ENCODE measurements around the gene DYNC2LI1. TPM values are rescaled to one million over a fixed set of nuclear protein-coding genes. Genes with fewer than 3 reads are reported as not detected.

DYNC2LI1 gene
- total RNA-seq, 1 experiment from 2014 or later = 17.7 TPM

- Histone ChIP-seq H3F3A (ENCODE audit: low read length, unreplicated experiment) (no peaks in the 10 kb centered on the region), H3K36me3 (ENCODE audit: low read depth, low read length) (no peaks in the 10 kb centered on the region), H3K27me3 (ENCODE audit: low read length) (no peaks in the 10 kb centered on the region), H3K9ac (ENCODE audit: low read length) (no peak overlapping the region), H3K4me2 (ENCODE audit: low read length) (no peak overlapping the region), H3K27ac (ENCODE audit: low read length) (no peak overlapping the region), H3K9me3 (ENCODE audit: low read length) (no peaks in the 10 kb centered on the region), H4K20me1 (ENCODE audit: low read length) (no peaks in the 10 kb centered on the region), H2AFZ (ENCODE audit: low read length) (no peak overlapping the region), H3K79me2 (ENCODE audit: low read length) (no peaks in the 10 kb centered on the region), H3K4me3 (ENCODE audit: low read length) (no peak overlapping the region), H3K9me2 (replicated peaks; ENCODE audit: low read length) (no peaks in the 10 kb centered on the region), H3K4me1 (ENCODE audit: insufficient read depth, low read length) (no peaks in the 10 kb centered on the region)
- no TSS peak for BruUV-seq (replicated peaks)
- POLR2A ChIA-PET (ENCODE audit: unreplicated experiment) = no interaction called here
- intact Hi-C loops (cut with micrococcal nuclease) = no loop called here
- ATAC-seq = no peak
- CTCF ChIA-PET = interaction anchor here (0.6 kb wide), 1 partner anchor 946 kb away, joined by 3 read pairs; no protein-coding TSS in a partner anchor
- TF ChIP-seq EZH2 (IDR thresholded peaks at IDR 0.05; ENCODE audit: low read length, unreplicated experiment) (no peak), EZH2phosphoT487 (IDR thresholded peaks at IDR 0.05; ENCODE audit: borderline replicate concordance, low read length) (no peak), CTCF (conservative IDR thresholded peaks at IDR 0.05; ENCODE audit: low read depth, low read length) (no peak)
- no peak for DNase-seq
Measured at GRCh38 chr2:43846140-43846793, 72.4 kb downstream of the DYNC2LI1 start.

- H3K27me3 ChIP-seq (ENCODE audit: low read length) = no peaks in the 10 kb centered on the region
- H3F3A ChIP-seq (ENCODE audit: low read length, unreplicated experiment) = no peaks in the 10 kb centered on the region
- peak overlapping the region; percentile 13; the same call in 1 of the 2 replicates for H3K27ac ChIP-seq (ENCODE audit: low read length)
- no peaks in the 10 kb centered on the region for H3K36me3 ChIP-seq (ENCODE audit: low read depth, low read length)
- H3K9me2 ChIP-seq (replicated peaks; ENCODE audit: low read length) = no peaks in the 10 kb centered on the region
- TF ChIP-seq CTCF (conservative IDR thresholded peaks at IDR 0.05; ENCODE audit: low read depth, low read length) (no peak), EZH2phosphoT487 (IDR thresholded peaks at IDR 0.05; ENCODE audit: borderline replicate concordance, low read length) (no peak), EZH2 (IDR thresholded peaks at IDR 0.05; ENCODE audit: low read length, unreplicated experiment) (no peak)
- H4K20me1 ChIP-seq (ENCODE audit: low read length) = no peaks in the 10 kb centered on the region
- H3K4me2 ChIP-seq (ENCODE audit: low read length) = 0 out of 2 replicates have a peak overlapping the region, but pooled peaks have one; percentile 2
- ATAC-seq (peak; percentile 77), DNase-seq (peak; percentile 60)
- H3K9me3 ChIP-seq (ENCODE audit: low read length) = no peaks in the 10 kb centered on the region
- no peak overlapping the region for H2AFZ ChIP-seq (ENCODE audit: low read length)
- no TSS peak for BruUV-seq (replicated peaks)
- H3K9ac ChIP-seq (ENCODE audit: low read length) = no peak overlapping the region
- no peaks in the 10 kb centered on the region for H3K4me1 ChIP-seq (ENCODE audit: insufficient read depth, low read length)
- no peak overlapping the region for H3K4me3 ChIP-seq (ENCODE audit: low read length)
- intact Hi-C loops (cut with micrococcal nuclease) = no loop called here
- H3K79me2 ChIP-seq (ENCODE audit: low read length) = no peaks in the 10 kb centered on the region
- CTCF ChIA-PET = no interaction called here
- POLR2A ChIA-PET (ENCODE audit: unreplicated experiment) = interaction anchor here (0.6 kb wide), 1 partner anchor 13 kb away, joined by 5 read pairs; no protein-coding TSS in a partner anchor
Measured at GRCh38 chr2:43848214-43848613, 74.4 kb downstream of the DYNC2LI1 start.

All from PC-3 (cell line).